Activated CD4-positive, alpha-beta memory T cell treated with anti-CD3 and anti-CD28 coated beads, Interleukin-2, amount 10 ng/mL, durations not matched to agents 7 days and 5 days (primary cell): ENCODE data around the gene TUBA1C. TPM values are rescaled to one million over a fixed set of nuclear protein-coding genes. Genes with fewer than 3 reads are reported as not detected.
A peak's percentile ranks its signal among the peaks of the same experiment; 100 is the strongest.

Experiments
- CTCF ChIA-PET: fragments of 350-600 bp; sonication (Branson Sonifier 250); formaldehyde crosslinking; loops from one replicate; lab custom pipeline; 2021; ENCODE audit warnings: antibody characterized with exemption, inconsistent platforms; lab: Charles Lee
- POLR2A ChIA-PET: fragments of 350-600 bp; sonication (Branson Sonifier 250); formaldehyde crosslinking; loops from one replicate; lab custom pipeline; 2021; ENCODE audit warnings: antibody characterized with exemption; lab: Charles Lee
- DNase-seq: peaks from one replicate; pipeline ENCODE4 v3.0.0-alpha.2; 2020
- H3K27ac Mint-ChIP-seq: one replicate; pipeline ENCODE4 v1.8.0; 2021; ENCODE audit warnings: mild to moderate bottlenecking, mixed read lengths
- H3K27me3 Mint-ChIP-seq: one replicate; pipeline ENCODE4 v1.8.0; 2021; ENCODE audit warnings: mixed read lengths
- H3K36me3 Mint-ChIP-seq: one replicate; pipeline ENCODE4 v1.8.0; 2021; ENCODE audit warnings: low read depth, mixed read lengths
- H3K4me1 Mint-ChIP-seq: one replicate; pipeline ENCODE4 v1.8.0; 2021; ENCODE audit warnings: mixed read lengths
- H3K4me3 Mint-ChIP-seq: one replicate; pipeline ENCODE4 v1.8.0; 2021; ENCODE audit warnings: mild to moderate bottlenecking, mixed read lengths
- H3K9me3 Mint-ChIP-seq: one replicate; pipeline ENCODE4 v1.8.0; 2021; ENCODE audit warnings: mixed read lengths
- total RNA-seq, 2 experiments: library from RNA; stranded (reverse); gene quantifications; one replicate each; pipeline ENCODE4 v1.2.3, GENCODE V29; 2021

TUBA1C gene
- total RNA-seq, 2 experiments from 2014 or later: 250 to 262 TPM

GRCh38 chr12:49288412-49288853 lies 23.6 kb downstream of the TUBA1C start:
- ChIA-PET POLR2A (interaction anchor here (0.6 to 2.0 kb wide), 5 partner anchors 34 to 218 kb away, joined by 3 to 8 read pairs (median 7); partner anchors contain the start of genes DNAJC22 and TROAP), CTCF (interaction anchor here (0.6 to 14.1 kb wide), 25 partner anchors 9 to 510 kb away, joined by 3 to 161 read pairs (median 5); partner anchors contain the start of genes C1QL4, DNAJC22, SPATS2 and TROAP)
- Mint-ChIP-seq H3K36me3 (no peaks in the 10 kb centered on the region), H3K4me3 (no peak overlapping the region), H3K9me3 (no peaks in the 10 kb centered on the region), H3K27me3 (peaks cover 34% of the 10 kb centered on the region), H3K4me1 (peaks cover 8% of the 10 kb centered on the region), H3K27ac (no peak overlapping the region)
- DNase-seq: peak; percentile 77

DNA sequence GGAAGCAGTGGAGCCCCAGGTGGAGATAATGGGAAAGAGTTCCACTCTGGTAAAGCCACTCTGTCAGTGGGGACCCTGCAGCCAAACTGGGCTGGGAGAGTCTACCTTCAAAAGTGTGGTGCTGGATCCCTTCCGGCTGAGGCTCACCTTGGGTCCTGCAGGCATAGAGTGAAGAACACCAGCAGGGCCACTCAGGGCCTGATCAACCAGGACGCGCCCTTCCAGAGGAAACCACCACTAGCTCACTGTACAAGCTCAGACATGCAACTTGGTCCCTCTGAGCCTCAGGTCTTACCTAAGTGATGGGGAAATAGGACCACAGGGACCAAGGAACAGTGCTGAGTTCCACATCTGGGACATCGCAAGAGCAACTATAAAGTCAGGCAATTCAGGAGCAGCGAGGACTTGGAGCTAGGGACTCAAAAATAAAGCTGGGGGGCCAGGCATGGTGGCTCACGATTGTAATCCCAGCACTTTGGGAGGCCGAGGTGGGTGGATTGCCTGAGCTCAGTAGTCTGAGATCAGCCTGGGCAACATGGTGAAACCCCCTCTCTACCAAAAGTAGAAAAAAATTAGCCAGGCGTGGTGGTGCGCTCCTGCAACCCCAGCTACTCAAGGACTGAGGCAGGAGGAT lies 24.2 kb downstream of the TUBA1C start:
- CTCF ChIA-PET: interaction anchor here (0.5 to 14.1 kb wide), 27 partner anchors 8 to 511 kb away, joined by 3 to 161 read pairs (median 4); partner anchors contain the start of genes C1QL4, DNAJC22, SPATS2 and TROAP
- Mint-ChIP-seq H3K27ac (no peak overlapping the region), H3K4me1 (peaks cover 8% of the 10 kb centered on the region), H3K27me3 (peaks cover 38% of the 10 kb centered on the region), H3K9me3 (no peaks in the 10 kb centered on the region), H3K4me3 (no peak overlapping the region), H3K36me3 (no peaks in the 10 kb centered on the region)
- POLR2A ChIA-PET: interaction anchor here (0.6 to 2.0 kb wide), 7 partner anchors 34 to 218 kb away, joined by 3 to 8 read pairs (median 3); partner anchors contain the start of genes C1QL4, DNAJC22, SPATS2 and TROAP
- no peak for DNase-seq

DNA sequence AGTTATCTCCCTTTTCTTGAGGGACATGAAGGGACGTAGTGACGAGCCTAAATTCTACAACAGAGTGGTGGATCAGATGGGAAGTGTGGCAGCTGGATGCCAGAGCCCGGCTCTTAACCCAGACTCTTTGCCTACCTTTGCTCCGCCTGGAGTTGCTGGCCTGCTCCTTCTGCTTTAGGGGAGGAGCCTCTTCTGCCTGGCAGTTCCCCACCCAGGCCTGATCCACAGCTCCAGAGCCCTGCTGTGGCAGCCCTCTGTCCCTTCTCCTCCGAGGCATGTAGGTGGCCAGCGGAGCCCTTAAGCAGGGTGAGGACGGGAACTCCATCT lies 27.8 kb downstream of the TUBA1C start:
- H3K4me3 Mint-ChIP-seq: no peak overlapping the region
- no peaks in the 10 kb centered on the region for H3K9me3 Mint-ChIP-seq
- no peaks in the 10 kb centered on the region for H3K36me3 Mint-ChIP-seq
- CTCF ChIA-PET: interaction anchor here (0.6 to 14.1 kb wide), 8 partner anchors 10 to 252 kb away, joined by 3 to 161 read pairs (median 5); partner anchors contain the start of genes C1QL4 and DNAJC22
- peaks cover 28% of the 10 kb centered on the region for H3K4me1 Mint-ChIP-seq
- H3K27ac Mint-ChIP-seq: no peak overlapping the region
- POLR2A ChIA-PET: interaction anchor here (1.0 to 4.0 kb wide), 2 partner anchors 44 to 73 kb away, joined by 3 to 17 read pairs; partner anchors contain the start of gene C1QL4
- no peak for DNase-seq
- peaks cover 55% of the 10 kb centered on the region for H3K27me3 Mint-ChIP-seq

DNA sequence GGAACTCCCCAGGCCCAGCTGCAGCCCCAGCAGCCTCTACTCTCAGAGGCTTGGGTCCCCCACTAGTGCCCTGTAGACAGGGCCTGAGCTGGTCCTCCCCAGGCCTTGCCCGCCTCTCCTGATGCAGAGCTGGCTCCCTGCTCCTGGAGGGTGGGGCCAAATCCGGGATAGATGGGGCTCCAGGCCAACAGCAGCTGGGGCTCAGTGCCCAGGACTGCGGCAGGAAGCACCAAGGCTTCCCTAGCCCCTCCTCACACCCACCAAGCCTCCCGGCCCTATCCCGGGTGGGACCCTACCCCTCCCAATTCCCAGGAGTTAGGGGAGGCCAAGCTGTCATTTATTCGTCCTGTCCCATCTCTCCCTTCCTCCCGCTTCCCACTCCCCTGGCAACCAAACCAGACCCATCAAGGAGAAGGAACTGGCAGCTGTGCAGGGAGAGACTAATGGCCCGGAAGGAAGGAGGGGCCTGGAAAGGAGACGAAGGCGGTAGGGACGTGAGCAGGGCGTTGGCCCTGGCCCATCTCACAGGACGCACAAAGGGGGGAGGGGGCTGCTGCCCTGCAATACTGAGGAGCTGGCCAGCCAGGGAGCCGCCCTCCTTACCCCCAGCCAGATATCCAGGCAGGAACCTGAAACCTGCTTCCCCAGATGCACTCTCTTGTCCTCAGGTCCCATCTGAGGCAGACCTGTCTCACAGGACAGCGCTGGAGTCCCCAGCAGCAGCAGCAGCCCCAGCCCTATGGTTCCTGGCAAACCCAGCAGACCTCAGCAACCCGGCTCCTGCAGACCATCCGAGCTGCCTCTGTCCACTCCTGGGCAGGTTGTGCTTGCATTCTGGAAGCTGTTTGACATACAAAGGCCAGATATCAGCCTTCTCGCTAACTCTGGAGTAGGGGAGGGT lies 28.4 kb downstream of the TUBA1C start:
- H3K27ac Mint-ChIP-seq: no peak overlapping the region
- DNase-seq: no peak
- no peaks in the 10 kb centered on the region for H3K9me3 Mint-ChIP-seq
- H3K4me3 Mint-ChIP-seq: no peak overlapping the region
- H3K36me3 Mint-ChIP-seq: no peaks in the 10 kb centered on the region
- peaks cover 31% of the 10 kb centered on the region for H3K4me1 Mint-ChIP-seq
- ChIA-PET CTCF (interaction anchor here (0.6 to 14.1 kb wide), 9 partner anchors 9 to 65 kb away, joined by 3 to 161 read pairs (median 6); partner anchors contain the start of genes C1QL4 and DNAJC22), POLR2A (interaction anchor here (0.7 to 4.0 kb wide), 7 partner anchors 27 to 207 kb away, joined by 3 to 17 read pairs (median 7); partner anchors contain the start of genes C1QL4, DNAJC22, TROAP and TUBA1B)
- peaks cover 55% of the 10 kb centered on the region for H3K27me3 Mint-ChIP-seq

- DNase-seq: no peak
- H3K27ac Mint-ChIP-seq: no peak overlapping the region
- H3K36me3 Mint-ChIP-seq: no peaks in the 10 kb centered on the region
- H3K27me3 Mint-ChIP-seq: peaks cover 54% of the 10 kb centered on the region
- H3K4me3 Mint-ChIP-seq: no peak overlapping the region
- no peaks in the 10 kb centered on the region for H3K9me3 Mint-ChIP-seq
- CTCF ChIA-PET: interaction anchor here (0.7 to 14.1 kb wide), 11 partner anchors 25 to 441 kb away, joined by 3 to 161 read pairs (median 6); partner anchors contain the start of genes C1QL4, DNAJC22 and TROAP
- POLR2A ChIA-PET: interaction anchor here (0.7 to 4.0 kb wide), 13 partner anchors 10 to 208 kb away, joined by 3 to 21 read pairs (median 6); partner anchors contain the start of genes C1QL4, DNAJC22, TROAP and TUBA1B
- H3K4me1 Mint-ChIP-seq: peaks cover 31% of the 10 kb centered on the region
These were observed 29.4 kb downstream of the TUBA1C start for GRCh38 chr12:49294086-49294803.

GRCh38 chr12:49294804-49295081 lies 29.9 kb downstream of the TUBA1C start:
- ChIA-PET CTCF (interaction anchor here (0.7 to 14.1 kb wide), 15 partner anchors 20 to 442 kb away, joined by 3 to 161 read pairs (median 5); partner anchors contain the start of genes C1QL4, DNAJC22 and TROAP), POLR2A (interaction anchor here (0.7 to 4.0 kb wide), 12 partner anchors 9 to 164 kb away, joined by 3 to 21 read pairs (median 6); partner anchors contain the start of genes C1QL4, DNAJC22, TROAP and TUBA1B)
- H3K4me3 Mint-ChIP-seq: no peak overlapping the region
- H3K36me3 Mint-ChIP-seq: no peaks in the 10 kb centered on the region
- DNase-seq: no peak
- H3K27ac Mint-ChIP-seq: no peak overlapping the region
- H3K27me3 Mint-ChIP-seq: peaks cover 54% of the 10 kb centered on the region
- H3K4me1 Mint-ChIP-seq: peaks cover 31% of the 10 kb centered on the region
- no peaks in the 10 kb centered on the region for H3K9me3 Mint-ChIP-seq

DNA sequence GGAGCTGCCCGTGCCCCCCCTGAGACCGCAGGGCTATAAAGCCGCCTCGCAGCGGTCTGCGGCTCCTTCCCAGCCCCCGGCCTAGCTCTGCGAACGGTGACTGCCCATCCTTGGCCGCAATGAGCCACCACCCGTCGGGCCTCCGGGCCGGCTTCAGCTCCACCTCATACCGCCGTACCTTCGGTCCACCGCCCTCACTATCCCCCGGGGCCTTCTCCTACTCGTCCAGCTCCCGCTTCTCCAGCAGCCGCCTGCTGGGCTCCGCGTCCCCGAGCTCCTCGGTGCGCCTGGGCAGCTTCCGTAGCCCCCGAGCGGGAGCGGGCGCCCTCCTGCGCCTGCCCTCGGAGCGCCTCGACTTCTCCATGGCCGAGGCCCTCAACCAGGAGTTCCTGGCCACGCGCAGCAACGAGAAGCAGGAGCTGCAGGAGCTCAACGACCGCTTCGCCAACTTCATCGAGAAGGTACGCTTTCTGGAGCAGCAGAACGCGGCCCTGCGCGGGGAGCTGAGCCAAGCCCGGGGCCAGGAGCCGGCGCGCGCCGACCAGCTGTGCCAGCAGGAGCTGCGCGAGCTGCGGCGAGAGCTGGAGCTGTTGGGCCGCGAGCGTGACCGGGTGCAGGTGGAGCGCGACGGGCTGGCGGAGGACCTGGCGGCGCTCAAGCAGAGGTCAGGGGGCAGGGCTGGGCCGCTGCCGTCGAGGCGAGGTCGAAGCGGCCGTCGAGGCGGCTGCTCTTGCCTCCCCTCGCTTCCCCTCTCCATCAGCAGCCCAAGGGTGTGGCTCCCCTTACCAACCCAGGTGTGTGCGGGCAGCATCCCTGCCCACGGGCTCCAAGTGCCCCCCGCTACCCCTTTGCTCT lies 30.4 kb downstream of the TUBA1C start, which contains the start of gene PRPH:
Gene PRPH, plus strand, starts transcription at position 66 of the 855 bp plus-strand sequence. Its CDS starts 54 bp downstream, at position 120.
- peaks cover 31% of the 10 kb centered on the region for H3K4me1 Mint-ChIP-seq
- no peak within 1 kb of the TSS for H3K27ac Mint-ChIP-seq
- no peak within 1 kb of the TSS for H3K4me3 Mint-ChIP-seq
- peaks cover 54% of the 10 kb centered on the region for H3K27me3 Mint-ChIP-seq
- ChIA-PET POLR2A (interaction anchor here (0.7 to 4.0 kb wide), 13 partner anchors 9 to 165 kb away, joined by 3 to 21 read pairs (median 5); partner anchors contain the start of genes C1QL4, DNAJC22, TROAP and TUBA1B), CTCF (interaction anchor here (0.7 to 14.1 kb wide), 16 partner anchors 20 to 442 kb away, joined by 3 to 161 read pairs (median 4); partner anchors contain the start of genes C1QL4, DNAJC22 and TROAP)
- H3K36me3 Mint-ChIP-seq: no peaks in the 10 kb centered on the region
- H3K9me3 Mint-ChIP-seq: no peaks in the 10 kb centered on the region
- DNase-seq: no peak

DNA sequence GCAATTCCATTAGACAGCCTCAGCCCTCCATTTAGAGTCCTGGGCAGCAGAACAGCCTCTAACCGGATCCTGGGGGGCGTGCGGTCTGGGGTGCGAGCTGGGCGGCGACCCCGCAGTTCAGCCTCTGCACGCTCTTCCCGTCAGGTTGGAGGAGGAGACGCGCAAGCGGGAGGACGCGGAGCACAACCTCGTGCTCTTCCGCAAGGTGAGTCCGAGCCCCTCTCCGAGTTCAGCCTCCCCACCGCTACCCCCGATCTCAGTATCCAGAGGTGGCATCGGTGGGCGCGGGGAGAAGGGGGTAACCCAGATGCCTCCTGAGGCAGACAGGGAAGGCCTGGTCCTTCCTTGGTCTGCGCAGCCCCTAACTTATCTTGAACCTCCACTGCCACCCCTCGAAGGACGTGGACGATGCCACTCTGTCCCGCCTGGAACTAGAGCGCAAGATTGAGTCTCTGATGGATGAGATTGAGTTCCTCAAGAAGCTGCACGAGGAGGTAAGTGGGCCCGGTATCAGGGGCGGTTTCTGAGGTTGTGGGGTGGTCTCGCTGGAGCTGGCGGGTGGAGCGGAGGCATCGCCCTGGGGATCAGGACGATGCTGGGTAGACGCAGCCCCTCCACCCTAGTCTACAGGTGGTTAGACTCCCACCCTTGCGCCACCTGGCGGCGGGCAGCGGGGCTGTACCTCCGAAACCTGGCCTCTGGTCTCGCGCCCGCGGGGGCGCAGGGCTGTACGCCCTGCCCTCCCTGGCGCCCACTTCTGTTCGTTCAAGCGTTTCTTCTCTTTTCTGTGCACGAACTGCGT lies 31.4 kb downstream of the TUBA1C start:
- H3K4me1 Mint-ChIP-seq: peaks cover 34% of the 10 kb centered on the region
- peak overlapping the region; percentile 62 for H3K4me3 Mint-ChIP-seq
- peaks cover 53% of the 10 kb centered on the region for H3K27me3 Mint-ChIP-seq
- ChIA-PET POLR2A (interaction anchor here (1.2 to 4.0 kb wide), 6 partner anchors 26 to 70 kb away, joined by 3 to 21 read pairs (median 11); partner anchors contain the start of genes C1QL4, TROAP and TUBA1C), CTCF (interaction anchor here (1.1 to 14.1 kb wide), 19 partner anchors 7 to 231 kb away, joined by 3 to 161 read pairs (median 6); partner anchors contain the start of genes C1QL4, DNAJC22 and TROAP)
- H3K27ac Mint-ChIP-seq: no peak overlapping the region
- no peaks in the 10 kb centered on the region for H3K9me3 Mint-ChIP-seq
- H3K36me3 Mint-ChIP-seq: no peaks in the 10 kb centered on the region
- DNase-seq: peak; percentile 68

- POLR2A ChIA-PET: interaction anchor here (0.8 to 3.6 kb wide), 5 partner anchors 22 to 70 kb away, joined by 3 to 21 read pairs (median 9); partner anchors contain the start of genes TROAP and TUBA1C
- Mint-ChIP-seq H3K4me3 (peak overlapping the region; percentile 62), H3K9me3 (no peaks in the 10 kb centered on the region), H3K4me1 (peaks cover 40% of the 10 kb centered on the region), H3K27ac (no peak overlapping the region), H3K36me3 (no peaks in the 10 kb centered on the region), H3K27me3 (peaks cover 52% of the 10 kb centered on the region)
- CTCF ChIA-PET: interaction anchor here (0.7 to 14.1 kb wide), 20 partner anchors 8 to 230 kb away, joined by 3 to 161 read pairs (median 6); partner anchors contain the start of genes C1QL4, DNAJC22 and TROAP
- DNase-seq: peak; percentile 60
These were observed 32.2 kb downstream of the TUBA1C start for GRCh38 chr12:49296836-49297694.
